Hepatocyte (in vitro differentiated cells): Measurements from ENCODE around the gene LVRN.

Experiments
- EZH2 ChIP-seq: fragments of 200-600 bp; sonication (generic); IDR thresholded peaks from 2 replicates; pipeline ENCODE4 v1.6.1; 2016; ENCODE audit warnings: antibody characterized with exemption, mild to moderate bottlenecking, borderline replicate concordance
- TF ChIP-seq, protein P1 (sequence below): fragments of 200-600 bp; sonication (generic); IDR thresholded peaks from 2 replicates; pipeline ENCODE4 v1.5.1; 2016; ENCODE audit warnings: antibody characterized with exemption, mild to moderate bottlenecking; ENCODE audit not compliant: poor library complexity

DNA sequence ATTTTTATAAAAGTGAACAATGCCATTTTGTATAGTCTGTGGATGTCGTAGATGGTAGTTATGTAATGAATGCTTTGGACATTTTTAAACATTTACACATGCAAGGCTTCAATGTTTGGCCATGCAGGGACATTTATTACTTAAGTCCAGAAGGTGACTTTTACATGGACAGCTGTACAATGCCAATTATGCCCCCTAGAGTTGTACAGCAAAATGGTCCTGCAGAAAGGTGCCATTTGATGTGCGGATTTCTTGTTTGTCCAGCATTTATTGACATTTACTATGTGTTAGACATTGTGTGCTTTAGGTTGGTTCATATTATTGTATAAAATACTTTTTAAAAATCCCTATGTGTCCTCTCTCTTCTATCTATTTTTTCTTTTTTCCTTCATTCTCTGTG, 100.1 kb downstream of the LVRN start:
- TF ChIP-seq, protein P1, sequence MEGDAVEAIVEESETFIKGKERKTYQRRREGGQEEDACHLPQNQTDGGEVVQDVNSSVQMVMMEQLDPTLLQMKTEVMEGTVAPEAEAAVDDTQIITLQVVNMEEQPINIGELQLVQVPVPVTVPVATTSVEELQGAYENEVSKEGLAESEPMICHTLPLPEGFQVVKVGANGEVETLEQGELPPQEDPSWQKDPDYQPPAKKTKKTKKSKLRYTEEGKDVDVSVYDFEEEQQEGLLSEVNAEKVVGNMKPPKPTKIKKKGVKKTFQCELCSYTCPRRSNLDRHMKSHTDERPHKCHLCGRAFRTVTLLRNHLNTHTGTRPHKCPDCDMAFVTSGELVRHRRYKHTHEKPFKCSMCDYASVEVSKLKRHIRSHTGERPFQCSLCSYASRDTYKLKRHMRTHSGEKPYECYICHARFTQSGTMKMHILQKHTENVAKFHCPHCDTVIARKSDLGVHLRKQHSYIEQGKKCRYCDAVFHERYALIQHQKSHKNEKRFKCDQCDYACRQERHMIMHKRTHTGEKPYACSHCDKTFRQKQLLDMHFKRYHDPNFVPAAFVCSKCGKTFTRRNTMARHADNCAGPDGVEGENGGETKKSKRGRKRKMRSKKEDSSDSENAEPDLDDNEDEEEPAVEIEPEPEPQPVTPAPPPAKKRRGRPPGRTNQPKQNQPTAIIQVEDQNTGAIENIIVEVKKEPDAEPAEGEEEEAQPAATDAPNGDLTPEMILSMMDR: peak; percentile 13
- no peak for TF ChIP-seq EZH2
